ENCODE measurements around the gene ABCB10. TPM values are rescaled to one million over a fixed set of nuclear protein-coding genes. Genes with fewer than 3 reads are reported as not detected.

Gene ABCB10
- total and polyA plus RNA-seq, 2 experiments from 2014 or later, result 4.7 to 9.7 TPM

DNA sequence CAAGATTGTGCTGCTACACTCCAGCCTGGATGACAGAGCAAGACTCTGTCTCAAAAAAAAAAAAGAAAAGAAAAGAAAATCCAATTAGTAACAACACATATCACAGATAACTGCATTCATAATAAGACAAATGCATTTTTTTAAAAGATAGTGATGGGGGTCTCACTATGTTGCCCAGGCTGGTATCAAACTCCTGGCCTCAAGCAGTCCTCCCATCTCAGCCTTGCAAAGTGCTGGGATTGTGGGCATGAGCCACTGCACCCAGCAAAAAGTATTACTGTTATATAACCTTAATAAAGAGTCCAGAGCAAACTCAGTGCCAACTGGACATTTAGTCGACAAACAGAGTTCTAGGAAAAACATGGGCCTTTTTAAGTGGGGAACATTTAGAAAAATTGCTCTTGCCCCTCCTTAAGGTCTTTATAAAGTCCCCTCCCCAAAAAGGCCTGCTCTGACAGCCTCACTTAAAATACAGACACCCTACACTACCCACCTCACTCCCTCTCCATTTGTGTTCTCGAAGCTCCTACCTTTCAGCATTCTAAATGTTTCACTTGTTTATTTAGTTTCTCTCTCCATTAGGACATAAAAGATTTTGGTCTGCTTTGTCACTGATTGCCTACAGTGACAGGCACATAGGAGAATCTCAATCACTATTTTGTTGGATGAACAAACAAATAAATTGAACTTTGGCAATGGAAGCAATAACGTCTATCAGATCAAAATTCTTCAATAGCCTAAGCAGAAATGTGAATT, 7.5 kb downstream of the ABCB10 start (continued):
- TF ChIP-seq POLR2AphosphoS5 (IDR thresholded peaks at IDR 0.05; ENCODE audit: low read depth), result no peak

DNA sequence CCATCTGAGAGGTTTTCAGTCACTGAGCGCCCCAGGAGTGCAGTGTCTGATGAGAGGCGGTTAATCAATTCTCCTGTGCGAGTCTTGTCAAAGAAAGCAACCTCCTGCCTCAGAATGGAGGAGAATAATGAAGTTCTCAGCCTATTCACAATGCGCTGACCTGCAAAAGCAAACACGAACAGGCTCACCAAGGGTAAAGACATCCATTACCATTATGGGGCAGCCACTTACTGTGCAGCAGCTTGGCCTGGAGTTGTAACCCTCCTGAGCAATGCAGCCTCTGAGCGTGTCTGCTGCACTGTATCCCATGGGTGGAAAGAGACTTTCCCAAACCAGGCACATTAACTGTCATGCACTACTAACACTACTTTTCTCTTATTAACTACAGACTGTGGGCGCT, 11.0 kb downstream of the ABCB10 start:
- no peaks in the 10 kb centered on the region for H3F3A ChIP-seq (replicated peaks; ENCODE audit: low read depth)
- ATAC-seq, result no peak
- TF ChIP-seq EZH2 (IDR thresholded peaks at IDR 0.05; ENCODE audit: low read depth, unreplicated experiment) (no peak), ZNF114 (CRISPR knock-in tag; IDR thresholded peaks at IDR 0.05) (no peak), STAT1 (IDR thresholded peaks at IDR 0.05; ENCODE audit: unreplicated experiment) (no peak), NANOG (IDR thresholded peaks at IDR 0.05; ENCODE audit: borderline replicate concordance) (no peak), CREB1 (CRISPR knock-in tag; IDR thresholded peaks at IDR 0.05; ENCODE audit: low read depth) (no peak), EZH2phosphoT487 (IDR thresholded peaks at IDR 0.05; ENCODE audit: unreplicated experiment) (no peak), POLR2AphosphoS5 (IDR thresholded peaks at IDR 0.05; ENCODE audit: low read depth) (no peak), ZNF331 (CRISPR knock-in tag; IDR thresholded peaks at IDR 0.05; ENCODE audit: low read depth) (no peak), JUNB (IDR thresholded peaks at IDR 0.05; ENCODE audit: unreplicated experiment) (no peak)
- TF ChIP-seq, protein P1, sequence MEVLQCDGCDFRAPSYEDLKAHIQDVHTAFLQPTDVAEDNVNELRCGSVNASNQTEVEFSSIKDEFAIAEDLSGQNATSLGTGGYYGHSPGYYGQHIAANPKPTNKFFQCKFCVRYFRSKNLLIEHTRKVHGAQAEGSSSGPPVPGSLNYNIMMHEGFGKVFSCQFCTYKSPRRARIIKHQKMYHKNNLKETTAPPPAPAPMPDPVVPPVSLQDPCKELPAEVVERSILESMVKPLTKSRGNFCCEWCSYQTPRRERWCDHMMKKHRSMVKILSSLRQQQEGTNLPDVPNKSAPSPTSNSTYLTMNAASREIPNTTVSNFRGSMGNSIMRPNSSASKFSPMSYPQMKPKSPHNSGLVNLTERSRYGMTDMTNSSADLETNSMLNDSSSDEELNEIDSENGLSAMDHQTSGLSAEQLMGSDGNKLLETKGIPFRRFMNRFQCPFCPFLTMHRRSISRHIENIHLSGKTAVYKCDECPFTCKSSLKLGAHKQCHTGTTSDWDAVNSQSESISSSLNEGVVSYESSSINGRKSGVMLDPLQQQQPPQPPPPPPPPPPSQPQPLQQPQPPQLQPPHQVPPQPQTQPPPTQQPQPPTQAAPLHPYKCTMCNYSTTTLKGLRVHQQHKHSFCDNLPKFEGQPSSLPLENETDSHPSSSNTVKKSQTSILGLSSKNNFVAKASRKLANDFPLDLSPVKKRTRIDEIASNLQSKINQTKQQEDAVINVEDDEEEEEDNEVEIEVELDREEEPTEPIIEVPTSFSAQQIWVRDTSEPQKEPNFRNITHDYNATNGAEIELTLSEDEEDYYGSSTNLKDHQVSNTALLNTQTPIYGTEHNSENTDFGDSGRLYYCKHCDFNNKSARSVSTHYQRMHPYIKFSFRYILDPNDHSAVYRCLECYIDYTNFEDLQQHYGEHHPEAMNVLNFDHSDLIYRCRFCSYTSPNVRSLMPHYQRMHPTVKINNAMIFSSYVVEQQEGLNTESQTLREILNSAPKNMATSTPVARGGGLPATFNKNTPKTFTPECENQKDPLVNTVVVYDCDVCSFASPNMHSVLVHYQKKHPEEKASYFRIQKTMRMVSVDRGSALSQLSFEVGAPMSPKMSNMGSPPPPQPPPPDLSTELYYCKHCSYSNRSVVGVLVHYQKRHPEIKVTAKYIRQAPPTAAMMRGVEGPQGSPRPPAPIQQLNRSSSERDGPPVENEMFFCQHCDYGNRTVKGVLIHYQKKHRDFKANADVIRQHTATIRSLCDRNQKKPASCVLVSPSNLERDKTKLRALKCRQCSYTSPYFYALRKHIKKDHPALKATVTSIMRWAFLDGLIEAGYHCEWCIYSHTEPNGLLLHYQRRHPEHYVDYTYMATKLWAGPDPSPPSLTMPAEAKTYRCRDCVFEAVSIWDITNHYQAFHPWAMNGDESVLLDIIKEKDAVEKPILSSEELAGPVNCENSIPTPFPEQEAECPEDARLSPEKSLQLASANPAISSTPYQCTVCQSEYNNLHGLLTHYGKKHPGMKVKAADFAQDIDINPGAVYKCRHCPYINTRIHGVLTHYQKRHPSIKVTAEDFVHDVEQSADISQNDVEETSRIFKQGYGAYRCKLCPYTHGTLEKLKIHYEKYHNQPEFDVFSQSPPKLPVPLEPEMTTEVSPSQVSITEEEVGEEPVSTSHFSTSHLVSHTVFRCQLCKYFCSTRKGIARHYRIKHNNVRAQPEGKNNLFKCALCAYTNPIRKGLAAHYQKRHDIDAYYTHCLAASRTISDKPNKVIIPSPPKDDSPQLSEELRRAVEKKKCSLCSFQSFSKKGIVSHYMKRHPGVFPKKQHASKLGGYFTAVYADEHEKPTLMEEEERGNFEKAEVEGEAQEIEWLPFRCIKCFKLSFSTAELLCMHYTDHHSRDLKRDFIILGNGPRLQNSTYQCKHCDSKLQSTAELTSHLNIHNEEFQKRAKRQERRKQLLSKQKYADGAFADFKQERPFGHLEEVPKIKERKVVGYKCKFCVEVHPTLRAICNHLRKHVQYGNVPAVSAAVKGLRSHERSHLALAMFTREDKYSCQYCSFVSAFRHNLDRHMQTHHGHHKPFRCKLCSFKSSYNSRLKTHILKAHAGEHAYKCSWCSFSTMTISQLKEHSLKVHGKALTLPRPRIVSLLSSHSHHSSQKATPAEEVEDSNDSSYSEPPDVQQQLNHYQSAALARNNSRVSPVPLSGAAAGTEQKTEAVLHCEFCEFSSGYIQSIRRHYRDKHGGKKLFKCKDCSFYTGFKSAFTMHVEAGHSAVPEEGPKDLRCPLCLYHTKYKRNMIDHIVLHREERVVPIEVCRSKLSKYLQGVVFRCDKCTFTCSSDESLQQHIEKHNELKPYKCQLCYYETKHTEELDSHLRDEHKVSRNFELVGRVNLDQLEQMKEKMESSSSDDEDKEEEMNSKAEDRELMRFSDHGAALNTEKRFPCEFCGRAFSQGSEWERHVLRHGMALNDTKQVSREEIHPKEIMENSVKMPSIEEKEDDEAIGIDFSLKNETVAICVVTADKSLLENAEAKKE (CRISPR knock-in tag; IDR thresholded peaks at IDR 0.05), result no peak
- TF ChIP-seq, protein P2, sequence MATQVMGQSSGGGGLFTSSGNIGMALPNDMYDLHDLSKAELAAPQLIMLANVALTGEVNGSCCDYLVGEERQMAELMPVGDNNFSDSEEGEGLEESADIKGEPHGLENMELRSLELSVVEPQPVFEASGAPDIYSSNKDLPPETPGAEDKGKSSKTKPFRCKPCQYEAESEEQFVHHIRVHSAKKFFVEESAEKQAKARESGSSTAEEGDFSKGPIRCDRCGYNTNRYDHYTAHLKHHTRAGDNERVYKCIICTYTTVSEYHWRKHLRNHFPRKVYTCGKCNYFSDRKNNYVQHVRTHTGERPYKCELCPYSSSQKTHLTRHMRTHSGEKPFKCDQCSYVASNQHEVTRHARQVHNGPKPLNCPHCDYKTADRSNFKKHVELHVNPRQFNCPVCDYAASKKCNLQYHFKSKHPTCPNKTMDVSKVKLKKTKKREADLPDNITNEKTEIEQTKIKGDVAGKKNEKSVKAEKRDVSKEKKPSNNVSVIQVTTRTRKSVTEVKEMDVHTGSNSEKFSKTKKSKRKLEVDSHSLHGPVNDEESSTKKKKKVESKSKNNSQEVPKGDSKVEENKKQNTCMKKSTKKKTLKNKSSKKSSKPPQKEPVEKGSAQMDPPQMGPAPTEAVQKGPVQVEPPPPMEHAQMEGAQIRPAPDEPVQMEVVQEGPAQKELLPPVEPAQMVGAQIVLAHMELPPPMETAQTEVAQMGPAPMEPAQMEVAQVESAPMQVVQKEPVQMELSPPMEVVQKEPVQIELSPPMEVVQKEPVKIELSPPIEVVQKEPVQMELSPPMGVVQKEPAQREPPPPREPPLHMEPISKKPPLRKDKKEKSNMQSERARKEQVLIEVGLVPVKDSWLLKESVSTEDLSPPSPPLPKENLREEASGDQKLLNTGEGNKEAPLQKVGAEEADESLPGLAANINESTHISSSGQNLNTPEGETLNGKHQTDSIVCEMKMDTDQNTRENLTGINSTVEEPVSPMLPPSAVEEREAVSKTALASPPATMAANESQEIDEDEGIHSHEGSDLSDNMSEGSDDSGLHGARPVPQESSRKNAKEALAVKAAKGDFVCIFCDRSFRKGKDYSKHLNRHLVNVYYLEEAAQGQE (IDR thresholded peaks at IDR 0.05; ENCODE audit: unreplicated experiment), result no peak
- TF ChIP-seq, protein P3, sequence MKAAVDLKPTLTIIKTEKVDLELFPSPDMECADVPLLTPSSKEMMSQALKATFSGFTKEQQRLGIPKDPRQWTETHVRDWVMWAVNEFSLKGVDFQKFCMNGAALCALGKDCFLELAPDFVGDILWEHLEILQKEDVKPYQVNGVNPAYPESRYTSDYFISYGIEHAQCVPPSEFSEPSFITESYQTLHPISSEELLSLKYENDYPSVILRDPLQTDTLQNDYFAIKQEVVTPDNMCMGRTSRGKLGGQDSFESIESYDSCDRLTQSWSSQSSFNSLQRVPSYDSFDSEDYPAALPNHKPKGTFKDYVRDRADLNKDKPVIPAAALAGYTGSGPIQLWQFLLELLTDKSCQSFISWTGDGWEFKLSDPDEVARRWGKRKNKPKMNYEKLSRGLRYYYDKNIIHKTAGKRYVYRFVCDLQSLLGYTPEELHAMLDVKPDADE (IDR thresholded peaks at IDR 0.05), result no peak

More for the DNA sequence above, 11.0 kb downstream of the ABCB10 start:
- no peak overlapping the region for H3K4me2 ChIP-seq
- no peak overlapping the region for H3K27ac ChIP-seq (ENCODE audit: low read depth)
- peaks cover 20% of the 10 kb centered on the region for H3K79me2 ChIP-seq (replicated peaks; ENCODE audit: insufficient read depth)
- no peak overlapping the region for H3K4me3 Mint-ChIP-seq
- no peak overlapping the region for H3K27ac Mint-ChIP-seq
- H2AFZ ChIP-seq, result no peak overlapping the region
- H3K9me3 Mint-ChIP-seq, result no peaks in the 10 kb centered on the region
- H3K36me3 Mint-ChIP-seq (ENCODE audit: low read depth), result peaks cover 9% of the 10 kb centered on the region
- no peaks in the 10 kb centered on the region for H3K9me2 ChIP-seq (ENCODE audit: insufficient read depth)
- no peaks in the 10 kb centered on the region for H3K27me3 Mint-ChIP-seq (ENCODE audit: insufficient read depth, low read depth, poor library complexity)
- no peak for DNase-seq (ENCODE audit: low spot score)
- H3K27me3 ChIP-seq (ENCODE audit: insufficient read depth), result no peaks in the 10 kb centered on the region
- H3K36me3 ChIP-seq (ENCODE audit: insufficient read depth), result no peaks in the 10 kb centered on the region
- H4K20me1 ChIP-seq (replicated peaks; ENCODE audit: insufficient read depth), result 0 out of 2 replicates have a peak, but pooled peaks cover 8% of the 10 kb centered on the region
- no peaks in the 10 kb centered on the region for H3K4me1 ChIP-seq (ENCODE audit: insufficient read depth)
- H3K4me3 ChIP-seq, result no peak overlapping the region
- H3K4me1 Mint-ChIP-seq, result no peaks in the 10 kb centered on the region

All from GM23338 (cell line).